Central memory CD4-positive, alpha-beta T cell (primary cell): ENCODE results near the gene LRIG1.

Experiments used
- DNase-seq: peaks from one replicate; pipeline ENCODE4 v3.0.0; 2022

The LRIG1 gene

DNA sequence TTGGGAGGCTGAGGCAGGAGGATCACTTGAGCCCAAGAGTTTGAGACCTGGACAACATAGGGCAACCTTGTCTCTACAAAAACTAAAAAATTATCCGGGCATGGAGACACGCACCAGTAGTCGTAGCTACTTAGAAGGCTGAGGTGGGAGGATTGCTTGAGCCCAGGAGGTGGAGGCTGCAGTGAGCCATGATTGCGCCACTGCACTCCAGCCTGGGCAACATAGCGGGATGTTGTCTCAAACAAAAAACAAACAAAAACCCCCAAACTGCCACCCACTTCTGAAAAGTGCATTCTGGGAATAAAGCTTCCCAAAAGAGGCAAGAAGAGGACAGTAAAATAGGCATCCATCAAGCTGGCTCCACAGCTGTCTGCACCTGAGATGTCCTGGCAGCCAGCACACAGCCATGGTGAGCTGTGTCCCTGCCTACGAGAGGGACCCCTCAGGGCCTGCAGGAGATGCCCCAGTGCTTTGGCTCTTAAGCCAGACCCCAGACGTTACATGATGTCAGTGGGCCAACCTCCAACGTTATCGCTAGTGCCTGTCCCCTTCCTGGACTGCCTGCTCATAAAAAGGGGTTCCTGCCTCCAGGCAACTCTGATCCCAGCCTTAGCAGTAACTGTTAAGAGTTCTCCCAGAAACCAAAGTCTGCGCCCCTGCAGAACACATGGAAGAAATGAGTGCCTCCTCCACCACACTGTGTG lies 101.1 kb downstream of the LRIG1 start:
- no peak for DNase-seq

GRCh38 chr3:66398228-66399025 lies 102.4 kb downstream of the LRIG1 start:
- no peak for DNase-seq

DNA sequence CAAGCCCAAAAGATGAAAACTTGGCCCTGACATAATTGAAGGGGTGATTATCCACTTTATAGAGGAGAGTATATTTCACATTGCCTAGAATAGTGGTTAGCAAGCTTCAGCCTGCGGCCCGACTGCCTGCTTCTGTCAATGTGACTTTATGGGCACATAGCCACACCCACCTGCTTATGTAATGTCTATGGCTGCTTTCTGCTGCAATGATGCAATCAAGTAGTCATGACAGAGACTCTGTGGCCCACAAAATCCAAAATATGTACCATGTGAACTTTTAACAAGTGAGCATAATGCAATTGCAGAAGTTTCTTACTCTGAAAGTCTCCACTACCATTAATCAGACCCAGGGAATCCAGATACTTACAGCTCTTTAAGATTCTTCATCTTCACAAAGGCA lies 103.1 kb downstream of the LRIG1 start:
- no peak for DNase-seq

- no peak for DNase-seq
Measured at GRCh38 chr3:66396888-66397287, 103.9 kb downstream of the LRIG1 start.

- DNase-seq, result no peak
Measured at GRCh38 chr3:66396161-66396760, 104.6 kb downstream of the LRIG1 start.

DNA sequence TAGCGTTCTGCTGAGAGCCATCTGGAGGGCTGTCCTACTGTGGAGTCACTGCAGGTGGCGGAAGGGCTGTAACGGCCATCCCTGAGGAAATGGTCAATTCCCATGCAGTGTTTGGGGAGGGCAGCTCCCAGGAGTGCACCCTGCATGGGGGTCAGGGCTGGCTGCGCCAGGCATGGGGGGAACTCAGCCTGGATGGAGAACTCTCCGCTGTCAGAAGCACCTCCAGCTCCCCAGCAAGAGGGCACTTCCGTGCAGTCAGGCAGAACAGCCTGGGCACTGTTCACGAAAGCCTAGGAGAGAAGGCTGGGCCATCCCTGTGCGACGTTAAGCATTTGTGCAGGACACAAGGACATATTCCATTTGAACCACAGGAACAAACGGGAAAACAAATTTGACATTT lies 105.2 kb downstream of the LRIG1 start:
- no peak for DNase-seq

DNA sequence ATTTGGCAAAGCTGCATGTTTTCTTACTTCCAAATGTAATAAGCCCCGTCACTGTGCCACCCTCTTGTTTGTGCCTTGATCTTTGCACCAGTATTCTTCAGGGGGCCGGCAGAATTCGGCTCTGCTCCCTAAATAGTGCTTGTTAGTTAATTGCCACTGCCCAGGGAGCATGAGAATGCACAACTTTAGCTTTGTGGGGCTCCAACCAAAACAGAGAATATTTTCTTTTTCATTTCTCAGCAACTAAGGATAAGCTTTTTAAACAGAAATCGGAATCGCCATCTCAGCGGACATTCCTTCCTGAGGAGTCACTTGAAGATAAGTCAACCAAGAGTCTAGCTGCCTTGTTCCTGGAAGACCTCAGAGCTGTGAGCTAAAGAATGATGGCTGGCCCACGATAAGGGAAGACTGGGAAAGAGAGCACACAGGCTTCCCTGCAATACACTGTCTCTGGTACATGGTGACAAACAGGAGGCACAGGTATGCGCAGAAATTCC lies 106.0 kb downstream of the LRIG1 start:
- DNase-seq, result no peak

GRCh38 chr3:66394019-66394752 lies 106.6 kb downstream of the LRIG1 start:
- DNase-seq, result peak; percentile 78

DNA sequence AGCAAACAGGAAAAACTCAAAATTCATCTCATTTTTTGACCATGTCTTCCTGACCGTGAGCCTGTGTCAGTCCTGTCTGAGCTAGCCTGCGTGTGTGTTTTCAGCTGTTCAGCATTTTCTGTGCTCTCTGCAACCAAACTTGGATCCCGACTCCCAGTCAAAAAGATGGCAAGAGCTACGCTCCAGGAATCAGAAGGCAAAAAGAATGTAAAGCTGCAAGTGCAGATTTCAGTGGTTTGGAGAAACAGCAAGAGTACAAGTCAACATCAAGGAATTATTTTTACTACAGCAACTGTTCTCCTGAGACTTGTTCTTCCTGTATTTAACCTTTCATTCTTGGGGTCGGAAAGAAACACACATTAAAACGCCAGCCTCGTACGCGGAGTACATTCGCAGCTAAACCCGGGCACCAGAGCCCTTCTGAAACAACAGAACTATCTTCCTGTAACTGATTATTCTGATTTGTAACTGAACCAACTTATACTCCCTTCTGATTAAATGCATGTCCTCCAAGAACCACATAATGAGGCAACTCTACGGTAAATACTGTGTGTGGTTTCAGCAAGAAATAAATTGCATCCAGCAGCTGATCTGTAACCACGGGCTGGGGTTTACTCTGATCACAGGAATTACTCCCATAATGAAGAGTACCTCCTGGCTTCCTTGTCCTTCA lies 107.4 kb downstream of the LRIG1 start:
- no peak for DNase-seq

DNA sequence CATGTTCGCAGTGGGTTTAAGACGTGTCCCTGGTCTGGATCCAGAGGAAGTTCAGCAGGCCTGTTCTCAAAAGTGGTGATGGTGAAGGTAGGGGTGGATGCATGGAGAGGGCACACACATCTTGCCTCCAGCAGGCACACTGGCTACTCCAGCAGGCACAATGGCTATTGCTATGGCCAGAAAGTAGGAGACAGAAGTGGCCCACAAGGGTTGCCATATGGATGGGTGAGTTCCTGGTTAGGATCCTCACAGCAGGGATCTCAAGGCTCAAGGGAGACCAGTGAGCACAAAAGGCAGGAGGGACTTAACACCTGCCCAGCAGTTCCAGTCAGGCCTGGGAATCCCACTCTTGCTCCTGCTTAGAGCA lies 107.9 kb downstream of the LRIG1 start:
- DNase-seq, result no peak

DNA sequence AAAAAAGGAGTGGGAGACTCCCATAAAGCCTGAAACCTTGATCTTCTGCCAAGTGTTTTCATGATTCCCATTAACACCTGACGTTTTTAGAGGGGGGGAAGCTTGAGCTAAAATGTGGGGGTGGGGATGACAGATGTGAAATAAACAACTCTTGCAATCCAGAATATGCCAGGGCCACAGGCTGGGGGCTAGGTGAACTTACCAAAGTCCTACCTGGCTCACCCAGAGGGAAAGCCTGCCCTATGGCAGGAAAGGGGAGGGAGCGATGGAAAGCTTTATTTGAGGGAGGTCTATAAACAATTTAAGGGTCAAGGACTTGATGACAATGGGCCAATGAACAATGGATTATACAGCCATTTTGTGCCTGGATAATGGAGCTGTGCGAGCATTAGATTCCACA lies 108.3 kb downstream of the LRIG1 start:
- DNase-seq, result no peak

GRCh38 chr3:66390013-66390412 lies 110.8 kb downstream of the LRIG1 start:
- DNase-seq, result no peak

DNA sequence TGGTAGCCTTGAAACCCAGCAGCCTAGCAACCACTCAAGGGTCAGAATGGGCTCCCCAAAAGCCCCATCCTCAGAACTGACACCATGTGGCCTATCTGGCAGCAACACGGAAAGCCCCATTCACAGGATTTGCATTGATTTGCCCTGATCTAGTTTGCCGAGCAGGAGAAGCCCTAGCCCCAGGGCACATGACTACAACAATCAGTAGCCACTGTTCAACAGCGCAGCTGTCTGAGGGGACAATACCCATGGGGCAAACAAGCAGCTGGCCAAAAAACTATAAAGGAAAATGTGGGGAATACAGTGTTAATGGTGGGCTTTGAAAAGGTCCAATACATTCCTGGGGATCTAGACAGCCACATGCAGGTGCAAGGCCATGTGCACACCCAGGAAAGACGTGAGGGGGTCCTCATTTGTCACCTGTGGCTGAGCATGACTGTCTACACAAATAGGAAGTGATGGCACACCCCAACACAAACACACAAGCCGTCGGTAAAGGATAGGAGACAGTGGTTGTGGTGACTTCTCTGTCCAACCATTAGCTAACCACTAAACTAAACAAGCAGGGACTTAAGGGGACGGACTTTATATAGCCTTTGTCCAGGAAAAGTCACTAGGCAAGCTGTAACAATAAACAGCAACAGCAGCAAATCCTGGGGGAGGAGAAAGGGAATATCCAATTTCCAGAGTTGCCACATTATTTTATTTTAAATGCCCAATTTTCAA lies 113.7 kb downstream of the LRIG1 start:
- DNase-seq, result no peak

DNA sequence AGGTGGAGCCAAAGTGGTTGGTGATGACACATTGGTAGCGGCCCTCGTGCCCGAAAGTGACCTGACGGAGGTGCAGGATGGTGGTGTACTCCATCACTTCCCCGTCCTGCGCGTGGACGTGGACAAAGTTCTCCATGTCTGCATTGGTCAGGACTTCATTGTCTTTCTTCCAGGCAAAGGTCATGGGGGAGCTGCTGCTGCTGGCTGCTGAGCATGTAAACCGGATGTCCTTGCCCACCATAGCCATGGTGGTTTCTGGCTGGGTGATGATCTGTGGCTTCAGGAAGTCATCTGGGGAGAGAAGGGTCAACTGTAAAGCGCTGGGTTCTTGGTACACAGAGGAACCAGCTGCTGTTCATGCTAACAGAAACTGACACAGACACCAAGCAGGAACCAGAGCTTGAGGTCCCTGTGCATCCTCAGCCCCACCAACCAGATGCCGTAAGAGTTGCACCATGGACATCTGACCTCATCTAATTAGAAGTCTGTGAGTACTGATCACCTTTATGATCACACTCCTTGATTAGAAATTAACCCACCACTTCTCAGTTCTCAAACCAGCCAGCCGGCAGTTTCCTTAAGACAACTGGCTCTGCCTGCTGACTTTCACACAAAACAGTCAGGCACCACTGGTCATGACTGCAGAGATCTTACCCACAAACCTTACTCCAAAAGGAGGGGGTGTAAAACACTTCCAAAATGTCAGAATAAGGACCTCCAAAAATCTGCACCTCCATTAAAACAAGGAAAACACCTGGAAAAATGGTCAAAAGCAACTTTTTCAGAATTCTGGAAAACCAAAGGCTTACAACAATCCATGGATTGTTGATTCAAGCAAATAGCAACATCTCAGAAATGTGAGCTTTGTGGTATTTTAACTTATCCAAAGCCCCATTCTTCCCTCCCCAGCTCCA lies 114.6 kb downstream of the LRIG1 start:
- DNase-seq, result no peak

GRCh38 chr3:66385066-66385465 lies 115.8 kb downstream of the LRIG1 start:
- no peak for DNase-seq

DNA sequence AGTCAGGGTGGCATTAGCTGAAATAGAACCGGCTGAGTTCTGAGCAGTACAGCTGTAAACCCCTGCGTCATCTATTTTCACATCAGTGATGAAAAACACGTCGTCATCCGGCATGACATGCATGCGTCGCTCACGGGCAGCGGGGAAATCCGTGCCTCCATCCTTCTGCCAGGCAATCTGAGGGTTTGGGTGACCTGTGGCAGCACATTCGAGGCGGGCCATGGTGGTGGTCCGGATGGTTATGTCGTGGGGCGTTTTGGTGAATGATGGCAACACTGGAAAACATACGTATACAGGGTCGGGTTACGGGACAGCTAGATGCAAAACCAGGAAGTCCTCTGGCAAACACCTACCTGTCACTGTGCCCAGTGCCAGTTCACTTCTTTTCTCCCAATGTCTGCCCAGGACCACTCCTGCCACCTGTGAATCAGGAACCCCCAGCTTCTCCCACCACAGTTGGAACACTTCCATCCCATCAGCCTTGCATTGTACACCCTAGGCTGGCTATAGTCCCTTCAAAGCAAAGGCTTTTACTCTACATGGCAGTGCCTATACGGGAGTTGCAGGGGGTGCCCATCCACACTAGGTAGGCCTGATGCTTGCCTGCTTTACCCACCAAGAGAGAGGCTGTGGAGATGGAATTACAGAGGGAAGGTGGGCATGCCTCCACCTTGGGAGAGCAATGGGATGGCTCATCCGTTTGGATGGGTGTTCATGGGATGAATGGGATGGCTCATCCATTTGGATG lies 116.7 kb downstream of the LRIG1 start:
- DNase-seq, result no peak

DNA sequence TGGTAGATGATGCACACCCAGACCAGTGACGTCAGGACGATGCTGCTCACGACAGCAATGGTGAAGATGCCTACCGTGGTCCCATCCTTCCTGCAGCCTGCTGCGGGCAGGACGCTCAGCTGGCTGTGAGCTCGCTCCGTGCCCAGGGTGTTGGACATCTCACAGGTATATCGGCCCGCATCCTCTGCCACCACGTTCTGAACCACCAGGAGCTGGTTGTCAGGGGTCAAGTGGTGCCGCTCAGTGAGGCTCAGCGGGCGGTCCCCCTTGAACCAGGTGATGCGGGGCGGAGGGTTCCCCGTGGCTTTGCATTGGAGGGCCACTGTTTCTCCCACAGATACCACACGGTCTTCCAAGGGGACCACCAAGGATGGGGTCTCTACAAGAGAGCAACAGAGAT lies 117.8 kb downstream of the LRIG1 start:
- DNase-seq, result no peak

- no peak for DNase-seq
Measured at GRCh38 chr3:66382142-66382541, 118.7 kb downstream of the LRIG1 start.

DNA sequence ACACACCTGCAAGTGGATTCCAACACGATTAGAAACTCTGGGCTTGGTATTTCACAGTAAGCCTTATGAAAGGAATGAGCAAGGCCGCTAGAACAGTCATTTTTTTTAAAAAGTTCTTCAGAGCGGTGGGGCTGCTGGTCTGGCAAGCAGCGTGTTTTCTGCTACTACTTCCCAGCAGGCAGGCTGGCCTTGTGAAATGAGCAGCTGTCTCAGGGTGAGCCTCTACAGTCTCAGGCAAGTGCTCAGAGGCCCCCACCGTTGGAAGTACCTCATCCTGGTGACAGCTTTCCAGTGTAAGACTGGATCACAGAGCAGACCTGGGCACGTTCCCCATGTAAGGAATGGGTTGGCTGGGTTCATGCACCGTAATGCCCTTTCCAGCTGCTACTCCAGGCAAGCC lies 119.2 kb downstream of the LRIG1 start:
- no peak for DNase-seq
